Measurements from ENCODE around the gene ESM1. TPM values are rescaled to one million over a fixed set of nuclear protein-coding genes. Genes with fewer than 3 reads are reported as not detected.

Gene ESM1
- total RNA-seq, 2 experiments from 2014 or later = not detected

DNA sequence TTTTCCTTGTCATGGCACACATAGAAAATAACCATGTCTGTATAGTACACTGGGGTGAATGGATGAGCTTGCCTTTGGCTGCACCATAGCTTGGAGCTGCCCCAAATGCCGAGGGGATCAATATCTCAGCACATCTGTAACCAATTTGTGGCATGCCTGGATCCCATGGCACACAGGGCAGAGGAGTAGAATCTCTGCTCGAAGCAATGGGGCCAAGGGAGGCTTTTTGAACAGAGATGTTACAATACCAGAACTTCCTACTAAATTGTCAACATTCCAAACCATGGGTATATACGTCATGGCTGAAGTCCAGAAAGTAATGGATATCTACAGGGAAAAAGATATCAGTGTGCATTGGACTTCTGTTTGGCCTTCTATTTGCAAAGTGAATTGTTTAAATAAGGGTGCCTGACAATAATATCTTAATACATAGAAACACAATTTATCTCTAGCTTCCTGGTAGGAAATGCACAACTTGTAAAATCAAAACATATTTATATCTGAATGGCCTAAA, 39.0 kb downstream of the ESM1 start:
- H3K9me3 ChIP-seq (ENCODE audit: control insufficient read depth in 1 of 2, insufficient read depth in 1 of 2, low read length in 2 of 2) = no peaks in the 10 kb centered on the region
- H3K27me3 Mint-ChIP-seq = no peaks in the 10 kb centered on the region
- no peaks in the 10 kb centered on the region for H3K4me1 Mint-ChIP-seq (ENCODE audit: low read depth)
- H3K9me3 Mint-ChIP-seq = no peaks in the 10 kb centered on the region
- H3K4me3 ChIP-seq (ENCODE audit: low read length) = no peak overlapping the region
- H3K4me1 ChIP-seq (ENCODE audit: insufficient read depth, low read length) = peaks cover 3% of the 10 kb centered on the region
- H3K36me3 Mint-ChIP-seq (ENCODE audit: low read depth) = no peaks in the 10 kb centered on the region
- intact Hi-C loops (cut with DNase I, micrococcal nuclease) = no loop called here
- DNase-seq = no peak
- no peak overlapping the region for H3K27ac Mint-ChIP-seq
- no peak overlapping the region for H3K27ac ChIP-seq (ENCODE audit: low read depth in 1 of 2, low read length in 2 of 2)
- no peak overlapping the region for H3K4me3 Mint-ChIP-seq
- no peaks in the 10 kb centered on the region for H3K27me3 ChIP-seq (ENCODE audit: control insufficient read depth in 1 of 2, insufficient read depth in 2 of 2, low read length in 2 of 2)
- POLR2A ChIA-PET = no interaction called here
- no peak for ATAC-seq (ENCODE audit: poor library complexity)
- CTCF ChIA-PET = no interaction called here
- no peaks in the 10 kb centered on the region for H3K36me3 ChIP-seq (ENCODE audit: insufficient read depth, low read length)
- no peak for TF ChIP-seq CTCF (IDR thresholded peaks at IDR 0.05)

GRCh38 chr5:54944364-54944763, 41.0 kb downstream of the ESM1 start:
- H3K4me3 ChIP-seq (ENCODE audit: low read length) = no peak overlapping the region
- no peaks in the 10 kb centered on the region for H3K36me3 ChIP-seq (ENCODE audit: insufficient read depth, low read length)
- H3K4me1 Mint-ChIP-seq (ENCODE audit: low read depth) = no peaks in the 10 kb centered on the region
- H3K27ac ChIP-seq (ENCODE audit: low read depth in 1 of 2, low read length in 2 of 2) = no peak overlapping the region
- no peaks in the 10 kb centered on the region for H3K27me3 ChIP-seq (ENCODE audit: control insufficient read depth in 1 of 2, insufficient read depth in 2 of 2, low read length in 2 of 2)
- ChIA-PET CTCF (interaction anchor here (0.6 to 2.8 kb wide), 26 partner anchors 12 to 237 kb away, joined by 3 to 31 read pairs (median 4); partner anchors contain the start of gene GPX8), POLR2A (interaction anchor here (0.8 to 2.1 kb wide), 13 partner anchors 11 to 215 kb away, joined by 3 to 17 read pairs (median 4); partner anchors contain the start of genes GPX8 and GZMA)
- H3K27me3 Mint-ChIP-seq = no peaks in the 10 kb centered on the region
- H3K4me1 ChIP-seq (ENCODE audit: insufficient read depth, low read length) = peaks cover 3% of the 10 kb centered on the region
- H3K9me3 ChIP-seq (ENCODE audit: control insufficient read depth in 1 of 2, insufficient read depth in 1 of 2, low read length in 2 of 2) = no peaks in the 10 kb centered on the region
- H3K9me3 Mint-ChIP-seq = no peaks in the 10 kb centered on the region
- TF ChIP-seq CTCF (IDR thresholded peaks at IDR 0.05) = peak; percentile 89
- ATAC-seq (ENCODE audit: poor library complexity) = peak; percentile 58
- no peak overlapping the region for H3K27ac Mint-ChIP-seq
- peak in 11 of 14 experiments; percentile 11 to 77 (median 29) for DNase-seq
- no peak overlapping the region for H3K4me3 Mint-ChIP-seq
- H3K36me3 Mint-ChIP-seq (ENCODE audit: low read depth) = no peaks in the 10 kb centered on the region
- intact Hi-C loops (cut with DNase I, micrococcal nuclease) = loop anchor here (1.0 kb wide), 2 partner anchors 38 to 202 kb away; no protein-coding TSS in a partner anchor

GRCh38 chr5:54942064-54942778, 43.2 kb downstream of the ESM1 start:
- CTCF ChIA-PET = interaction anchor here (0.8 to 2.8 kb wide), 2 partner anchors 204 to 217 kb away, joined by 4 to 14 read pairs; partner anchors contain the start of gene GPX8
- H3K27me3 Mint-ChIP-seq = no peaks in the 10 kb centered on the region
- POLR2A ChIA-PET = no interaction called here
- no peaks in the 10 kb centered on the region for H3K36me3 Mint-ChIP-seq (ENCODE audit: low read depth)
- intact Hi-C loops (cut with DNase I, micrococcal nuclease) = no loop called here
- H3K4me1 Mint-ChIP-seq (ENCODE audit: low read depth) = no peaks in the 10 kb centered on the region
- H3K4me3 Mint-ChIP-seq = no peak overlapping the region
- H3K4me3 ChIP-seq (ENCODE audit: low read length) = no peak overlapping the region
- no peak overlapping the region for H3K27ac ChIP-seq (ENCODE audit: low read depth in 1 of 2, low read length in 2 of 2)
- peaks cover 3% of the 10 kb centered on the region for H3K4me1 ChIP-seq (ENCODE audit: insufficient read depth, low read length)
- ATAC-seq (ENCODE audit: poor library complexity) = no peak
- no peaks in the 10 kb centered on the region for H3K9me3 ChIP-seq (ENCODE audit: control insufficient read depth in 1 of 2, insufficient read depth in 1 of 2, low read length in 2 of 2)
- no peak overlapping the region for H3K27ac Mint-ChIP-seq
- no peaks in the 10 kb centered on the region for H3K9me3 Mint-ChIP-seq
- TF ChIP-seq CTCF (IDR thresholded peaks at IDR 0.05) = no peak
- DNase-seq = no peak
- H3K36me3 ChIP-seq (ENCODE audit: insufficient read depth, low read length) = no peaks in the 10 kb centered on the region
- H3K27me3 ChIP-seq (ENCODE audit: control insufficient read depth in 1 of 2, insufficient read depth in 2 of 2, low read length in 2 of 2) = no peaks in the 10 kb centered on the region

All from CD4-positive, alpha-beta T cell (primary cell).